Measurements from ENCODE around the gene FYB1.

DNA sequence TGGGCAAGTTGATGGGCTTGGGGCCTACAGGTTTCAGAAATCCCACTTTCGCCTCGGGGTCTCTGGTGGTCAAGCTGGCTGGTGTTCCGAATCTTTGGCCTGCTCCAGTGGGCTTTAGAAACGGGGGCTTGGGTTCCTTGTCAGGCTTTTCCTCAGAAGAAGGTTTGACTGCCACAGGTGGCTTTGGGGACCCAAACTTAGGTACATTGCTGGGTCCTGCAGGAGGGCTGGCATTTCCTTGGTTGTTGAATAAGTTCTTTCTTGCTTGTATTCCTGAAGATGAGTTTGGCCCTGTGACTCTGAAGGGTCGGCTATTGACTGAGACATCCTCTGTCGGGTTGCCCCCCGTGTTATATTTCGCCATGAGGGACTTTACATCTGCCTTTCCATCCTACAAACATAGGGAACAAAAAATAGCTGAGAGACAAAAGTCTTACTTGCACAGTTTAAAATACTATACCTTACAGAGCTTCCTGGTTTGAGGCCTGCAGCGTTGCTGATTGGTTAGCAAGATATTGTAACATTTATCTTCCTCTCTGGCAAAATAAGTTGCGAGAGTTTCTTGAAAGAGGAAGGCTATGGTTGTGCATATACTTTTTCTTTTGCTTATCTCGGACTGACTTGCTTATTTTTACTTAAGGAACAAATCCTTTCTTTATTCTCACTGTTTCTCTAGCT, 16.6 kb downstream of the FYB1 start:
- TF ChIP-seq EZH2 (IDR thresholded peaks at IDR 0.05; ENCODE audit: low read length, unreplicated experiment) = no peak
- TF ChIP-seq, protein P1, sequence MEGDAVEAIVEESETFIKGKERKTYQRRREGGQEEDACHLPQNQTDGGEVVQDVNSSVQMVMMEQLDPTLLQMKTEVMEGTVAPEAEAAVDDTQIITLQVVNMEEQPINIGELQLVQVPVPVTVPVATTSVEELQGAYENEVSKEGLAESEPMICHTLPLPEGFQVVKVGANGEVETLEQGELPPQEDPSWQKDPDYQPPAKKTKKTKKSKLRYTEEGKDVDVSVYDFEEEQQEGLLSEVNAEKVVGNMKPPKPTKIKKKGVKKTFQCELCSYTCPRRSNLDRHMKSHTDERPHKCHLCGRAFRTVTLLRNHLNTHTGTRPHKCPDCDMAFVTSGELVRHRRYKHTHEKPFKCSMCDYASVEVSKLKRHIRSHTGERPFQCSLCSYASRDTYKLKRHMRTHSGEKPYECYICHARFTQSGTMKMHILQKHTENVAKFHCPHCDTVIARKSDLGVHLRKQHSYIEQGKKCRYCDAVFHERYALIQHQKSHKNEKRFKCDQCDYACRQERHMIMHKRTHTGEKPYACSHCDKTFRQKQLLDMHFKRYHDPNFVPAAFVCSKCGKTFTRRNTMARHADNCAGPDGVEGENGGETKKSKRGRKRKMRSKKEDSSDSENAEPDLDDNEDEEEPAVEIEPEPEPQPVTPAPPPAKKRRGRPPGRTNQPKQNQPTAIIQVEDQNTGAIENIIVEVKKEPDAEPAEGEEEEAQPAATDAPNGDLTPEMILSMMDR (conservative IDR thresholded peaks at IDR 0.05; ENCODE audit: low read depth, low read length) = no peak

Measured in PC-3 (cell line).